ENCODE measurements around the gene H1-8.
"Not testable (repeated sequence)": the region's sequence is repeated elsewhere in the genome, so short reads cannot be mapped to it uniquely, and the experiment has no call there.

The H1-8 gene

GRCh38 chr3:129514563-129514962 lies 28.4 kb upstream of the H1-8 start:
- no peak for DNase-seq (ENCODE audit: low spot score)

GRCh38 chr3:129515108-129515820 lies 27.7 kb upstream of the H1-8 start:
- DNase-seq (ENCODE audit: low spot score), result not testable (repeated sequence)

GRCh38 chr3:129515821-129516432 lies 27.0 kb upstream of the H1-8 start:
- not testable (repeated sequence) for DNase-seq (ENCODE audit: low spot score)

- DNase-seq (ENCODE audit: low spot score), result no peak
Observed at GRCh38 chr3:129517516-129517915, 25.5 kb upstream of the H1-8 start.

GRCh38 chr3:129518038-129518561 lies 24.9 kb upstream of the H1-8 start:
- no peak for DNase-seq (ENCODE audit: low spot score)

GRCh38 chr3:129518581-129518980 lies 24.4 kb upstream of the H1-8 start:
- DNase-seq (ENCODE audit: low spot score), result no peak

GRCh38 chr3:129519449-129519848 lies 23.5 kb upstream of the H1-8 start:
- no peak for DNase-seq (ENCODE audit: low spot score)

GRCh38 chr3:129519896-129520715 lies 22.9 kb upstream of the H1-8 start:
- no peak for DNase-seq (ENCODE audit: low spot score)

GRCh38 chr3:129520960-129521359 lies 22.0 kb upstream of the H1-8 start:
- no peak for DNase-seq (ENCODE audit: low spot score)

GRCh38 chr3:129521611-129522010 lies 21.4 kb upstream of the H1-8 start:
- DNase-seq (ENCODE audit: low spot score), result no peak

GRCh38 chr3:129522953-129523352 lies 20.0 kb upstream of the H1-8 start:
- DNase-seq (ENCODE audit: low spot score), result no peak

GRCh38 chr3:129524081-129524480 lies 18.9 kb upstream of the H1-8 start:
- DNase-seq (ENCODE audit: low spot score), result no peak

GRCh38 chr3:129525341-129525968 lies 17.5 kb upstream of the H1-8 start:
- DNase-seq (ENCODE audit: low spot score), result no peak

- DNase-seq (ENCODE audit: low spot score), result no peak
Observed at GRCh38 chr3:129526121-129526900, 16.7 kb upstream of the H1-8 start.

GRCh38 chr3:129527262-129527661 lies 15.7 kb upstream of the H1-8 start:
- no peak for DNase-seq (ENCODE audit: low spot score)

GRCh38 chr3:129528589-129529100 lies 14.3 kb upstream of the H1-8 start, which contains the start of gene RHO:
TSS of gene RHO (plus strand) at chr3:129528639. CDS start at chr3:129528734, 95 bp downstream.
- no peak for DNase-seq (ENCODE audit: low spot score)

- DNase-seq (ENCODE audit: low spot score), result no peak
Observed at GRCh38 chr3:129529436-129530210, 13.4 kb upstream of the H1-8 start.

GRCh38 chr3:129530251-129530791 lies 12.7 kb upstream of the H1-8 start:
- no peak for DNase-seq (ENCODE audit: low spot score)

- no peak for DNase-seq (ENCODE audit: low spot score)
Observed at GRCh38 chr3:129530821-129531220, 12.2 kb upstream of the H1-8 start.

GRCh38 chr3:129531699-129532098 lies 11.3 kb upstream of the H1-8 start:
- no peak for DNase-seq (ENCODE audit: low spot score)
